Heart left ventricle (tissue), 13 donors: Measurements from ENCODE around the gene MACROH2A1.
"Not testable (repeated sequence)": the region's sequence is repeated elsewhere in the genome, so short reads cannot be mapped to it uniquely, and the experiment has no call there.

Experiments
- CTCF ChIP-seq, 12 donors: fragments of 200-600 bp; sonication (generic) in 4 of 12; IDR thresholded peaks; one replicate each; pipeline versions ENCODE4 v1.5.0 to v1.8.0; 2018 to 2022; ENCODE audit warnings: antibody characterized with exemption in 12 of 12, mild to moderate bottlenecking in 5 of 12
- POLR2A ChIP-seq, 2 donors: fragments of 450-650 bp; IDR thresholded peaks; one replicate each; pipeline ENCODE4 v1.6.1; 2017; ENCODE audit warnings: antibody characterized with exemption in 2 of 2, mild to moderate bottlenecking in 2 of 2, moderate library complexity in 2 of 2
- donor health status: ischemic (EF 13 %, LVEDD 7.1; RV severe dilation, severe dysfunction).
- donor health status: DM: no; HTN: yes; CAD: no.
- donor health status: DM: no; HTN: no; CAD: no.
- donor health status: ischemic (EF 25% LVEDD 6.9; RV normal size, moderate dysfunction).
- donor health status: ischemic (EF 25% LVEDD 5.7; RV mildly dilated, moderate dysfunction).
- donor health status: ischemic (EF 35%, LVEDD 5.7; RV mildly dilated, moderate dysfunction).
- donor health status: nonischemic (EF 11% LVEDD 7.7; RV severe dilation, severe dysfunction).
- donor health status: DM: yes; HTN: yes; CAD: no.
- donor health status: PGD.
- donor health status: ischemic (EF 29% LVEDD 5.4; RV normal size, mild dysfunction).
- donor health status: nonischemic (EF 23%, LVEDD 6.1; RV moderate dilation, normal function).

- TF ChIP-seq CTCF, POLR2A (IDR thresholded peaks at IDR 0.05): not testable (repeated sequence)
These were observed 35.7 kb downstream of the MACROH2A1 start for GRCh38 chr5:135363342-135363741.
